Measurements from ENCODE around the gene ZMIZ2. TPM values are rescaled to one million over a fixed set of nuclear protein-coding genes. Genes with fewer than 3 reads are reported as not detected.

The ZMIZ2 gene
- total and polyA plus RNA-seq, 2 experiments from 2014 or later = 15.5 to 46.1 TPM

GRCh38 chr7:44814919-44815318 lies 66.3 kb downstream of the ZMIZ2 start:
- Mint-ChIP-seq H3K36me3 (ENCODE audit: low read depth) (no peaks in the 10 kb centered on the region), H3K9me3 (no peaks in the 10 kb centered on the region), H3K4me3 (no peak overlapping the region), H3K27ac (no peak overlapping the region), H3K4me1 (no peaks in the 10 kb centered on the region), H3K27me3 (ENCODE audit: insufficient read depth, low read depth, poor library complexity) (no peaks in the 10 kb centered on the region)
- TF ChIP-seq CTCF (conservative IDR thresholded peaks at IDR 0.05; ENCODE audit: low read depth in 2 of 2) (peak; percentile 16 to 41; a peak in 3 of 4 replicates), STAT1 (IDR thresholded peaks at IDR 0.05; ENCODE audit: unreplicated experiment) (no peak), EZH2phosphoT487 (IDR thresholded peaks at IDR 0.05; ENCODE audit: unreplicated experiment) (no peak)
- ATAC-seq (no peak), DNase-seq (ENCODE audit: low spot score) (no peak)
- no peaks in the 10 kb centered on the region for H3K27me3 ChIP-seq (ENCODE audit: insufficient read depth)
- H3F3A ChIP-seq (replicated peaks; ENCODE audit: low read depth) = no peaks in the 10 kb centered on the region
- no peaks in the 10 kb centered on the region for H4K20me1 ChIP-seq (replicated peaks; ENCODE audit: insufficient read depth)
- no peak overlapping the region for H3K4me2 ChIP-seq
- H3K4me1 ChIP-seq (ENCODE audit: insufficient read depth) = no peaks in the 10 kb centered on the region
- no peaks in the 10 kb centered on the region for H3K9me2 ChIP-seq (ENCODE audit: insufficient read depth)
- H3K27ac ChIP-seq (ENCODE audit: low read depth) = no peak overlapping the region
- no peaks in the 10 kb centered on the region for H3K36me3 ChIP-seq (ENCODE audit: insufficient read depth)
- H2AFZ ChIP-seq = no peak overlapping the region
- no peaks in the 10 kb centered on the region for H3K79me2 ChIP-seq (replicated peaks; ENCODE audit: insufficient read depth)
- H3K4me3 ChIP-seq = no peak overlapping the region

GRCh38 chr7:44819292-44819691 lies 70.6 kb downstream of the ZMIZ2 start:
- Histone ChIP-seq H3K27ac (ENCODE audit: low read depth) (no peak overlapping the region), H3K4me2 (no peak overlapping the region), H3K36me3 (ENCODE audit: insufficient read depth) (no peaks in the 10 kb centered on the region), H3K4me3 (no peak overlapping the region), H3K27me3 (ENCODE audit: insufficient read depth) (no peaks in the 10 kb centered on the region), H2AFZ (no peak overlapping the region), H3F3A (replicated peaks; ENCODE audit: low read depth) (no peaks in the 10 kb centered on the region), H4K20me1 (replicated peaks; ENCODE audit: insufficient read depth) (no peaks in the 10 kb centered on the region; the same call in 1 of the 2 replicates), H3K79me2 (replicated peaks; ENCODE audit: insufficient read depth) (no peaks in the 10 kb centered on the region), H3K9me2 (ENCODE audit: insufficient read depth) (no peaks in the 10 kb centered on the region), H3K4me1 (ENCODE audit: insufficient read depth) (no peaks in the 10 kb centered on the region)
- no peak for TF ChIP-seq CTCF (conservative IDR thresholded peaks at IDR 0.05; ENCODE audit: low read depth in 2 of 2)
- peak; percentile 60 for TF ChIP-seq ZNF331 (CRISPR knock-in tag; IDR thresholded peaks at IDR 0.05; ENCODE audit: low read depth)
- DNase-seq (ENCODE audit: low spot score) (no peak), ATAC-seq (peak; percentile 66)
- Mint-ChIP-seq H3K4me1 (no peaks in the 10 kb centered on the region), H3K27ac (no peak overlapping the region), H3K9me3 (no peaks in the 10 kb centered on the region; the same call in 2 of the 3 replicates), H3K27me3 (ENCODE audit: insufficient read depth, low read depth, poor library complexity) (peaks cover 9% of the 10 kb centered on the region), H3K36me3 (ENCODE audit: low read depth) (no peaks in the 10 kb centered on the region), H3K4me3 (no peak overlapping the region)

Other genes starting within 250 kb of the ZMIZ2 start
- gene NPC1L1, start 207.5 kb upstream of the ZMIZ2 start, total RNA-seq (2014; rRNA removed; shearing (Covaris generic)) = not detected in 2 replicates
- gene NPC1L1, start 207.5 kb upstream of the ZMIZ2 start, polyA plus RNA-seq (2016; fragmentation: Nextera tagmentation; extraction: Ambion mirVana) = 0.03 and 0.05 TPM in 2 replicates
- 70.5 and 72.3 TPM in 2 replicates for gene DDX56, start 174.9 kb upstream of the ZMIZ2 start, total RNA-seq (2014; rRNA removed; shearing (Covaris generic))
- 43.9 and 44.1 TPM in 2 replicates for gene DDX56, start 174.9 kb upstream of the ZMIZ2 start, polyA plus RNA-seq (2016; fragmentation: Nextera tagmentation; extraction: Ambion mirVana)
- gene TMED4, start 166.6 kb upstream of the ZMIZ2 start, total RNA-seq (2014; rRNA removed; shearing (Covaris generic)) = 75.1 and 98.5 TPM in 2 replicates
- 41.8 and 43.5 TPM in 2 replicates for gene TMED4, start 166.6 kb upstream of the ZMIZ2 start, polyA plus RNA-seq (2016; fragmentation: Nextera tagmentation; extraction: Ambion mirVana)
- 74.8 and 76.9 TPM in 2 replicates for gene OGDH, start 142.2 kb upstream of the ZMIZ2 start, total RNA-seq (2014; rRNA removed; shearing (Covaris generic))
- 13.5 and 16.5 TPM in 2 replicates for gene OGDH, start 142.2 kb upstream of the ZMIZ2 start, polyA plus RNA-seq (2016; fragmentation: Nextera tagmentation; extraction: Ambion mirVana)
- 4,367 and 4,717 TPM in 2 replicates for gene PPIA, start 47.8 kb downstream of the ZMIZ2 start, total RNA-seq (2014; rRNA removed; shearing (Covaris generic))
- gene PPIA, start 47.8 kb downstream of the ZMIZ2 start, polyA plus RNA-seq (2016; fragmentation: Nextera tagmentation; extraction: Ambion mirVana) = 6,375 and 6,524 TPM in 2 replicates
- gene H2AZ2, start 99.2 kb downstream of the ZMIZ2 start, total RNA-seq (2014; rRNA removed; shearing (Covaris generic)) = 215 and 219 TPM in 2 replicates
- gene H2AZ2, start 99.2 kb downstream of the ZMIZ2 start, polyA plus RNA-seq (2016; fragmentation: Nextera tagmentation; extraction: Ambion mirVana) = 388 and 390 TPM in 2 replicates
- gene PURB, start 136.7 kb downstream of the ZMIZ2 start, total RNA-seq (2014; rRNA removed; shearing (Covaris generic)) = 25.9 and 27.1 TPM in 2 replicates
- 3.1 and 3.4 TPM in 2 replicates for gene PURB, start 136.7 kb downstream of the ZMIZ2 start, polyA plus RNA-seq (2016; fragmentation: Nextera tagmentation; extraction: Ambion mirVana)
- gene MYO1G, start 230.2 kb downstream of the ZMIZ2 start, total RNA-seq (2014; rRNA removed; shearing (Covaris generic)) = 0.08 and 0.10 TPM in 2 replicates
- gene MYO1G, start 230.2 kb downstream of the ZMIZ2 start, polyA plus RNA-seq (2016; fragmentation: Nextera tagmentation; extraction: Ambion mirVana) = 0.11 and 0.31 TPM in 2 replicates

All from GM23338 (cell line).